HEK293 (cell line): ENCODE measurements around the gene LPIN2.

Source experiments
- CTCF ChIP-seq: fragments of 450-650 bp; formaldehyde crosslinking; IDR thresholded peaks from 2 replicates; pipeline ENCODE4 v1.5.1; 2016; ENCODE audit warnings: missing biosample characterization, missing genetic modification characterization
- KLF7 ChIP-seq: fragments of 450-650 bp; formaldehyde crosslinking; IDR thresholded peaks from 2 replicates; pipeline ENCODE4 v1.5.1; 2016; ENCODE audit warnings: missing biosample characterization, missing genetic modification characterization, borderline replicate concordance
- PRDM1 ChIP-seq: fragments of 450-650 bp; formaldehyde crosslinking; IDR thresholded peaks from 2 replicates; pipeline ENCODE4; 2016; ENCODE audit warnings: missing biosample characterization, missing genetic modification characterization
- RBAK ChIP-seq: fragments of 450-650 bp; formaldehyde crosslinking; IDR thresholded peaks from 2 replicates; pipeline ENCODE4 v1.5.1; 2016; ENCODE audit warnings: missing biosample characterization, missing genetic modification characterization
- REPIN1 ChIP-seq: fragments of 450-650 bp; formaldehyde crosslinking; IDR thresholded peaks from 2 replicates; pipeline ENCODE4 v1.5.1; 2017; ENCODE audit warnings: missing biosample characterization, missing genetic modification characterization, low read depth
- REST ChIP-seq: fragments of 450-650 bp; formaldehyde crosslinking; IDR thresholded peaks from 2 replicates; pipeline ENCODE4 v1.5.1; 2016; ENCODE audit warnings: missing biosample characterization, missing genetic modification characterization
- ZBTB17 ChIP-seq: fragments of 450-650 bp; formaldehyde crosslinking; IDR thresholded peaks from 2 replicates; pipeline ENCODE4 v1.5.1; 2016; ENCODE audit warnings: missing biosample characterization, missing genetic modification characterization
- ZFP41 ChIP-seq: fragments of 450-650 bp; formaldehyde crosslinking; IDR thresholded peaks from 2 replicates; pipeline ENCODE4 v1.5.1; 2016; ENCODE audit warnings: missing biosample characterization, missing genetic modification characterization, borderline replicate concordance
- ZNF133 ChIP-seq: fragments of 450-650 bp; formaldehyde crosslinking; IDR thresholded peaks from 2 replicates; pipeline ENCODE4 v1.5.1; 2016; ENCODE audit warnings: missing biosample characterization, missing genetic modification characterization
- ZNF138 ChIP-seq: fragments of 450-650 bp; formaldehyde crosslinking; IDR thresholded peaks from 2 replicates; pipeline ENCODE4 v1.5.1; 2016; ENCODE audit warnings: missing biosample characterization, missing genetic modification characterization, borderline replicate concordance
- ZNF18 ChIP-seq: fragments of 450-650 bp; formaldehyde crosslinking; IDR thresholded peaks from 2 replicates; pipeline ENCODE4 v1.5.1; 2016; ENCODE audit warnings: missing biosample characterization, missing genetic modification characterization
- ZNF274 ChIP-seq, 2 experiments: fragments of 200-500 bp in 1 of 2; fragments of 450-650 bp in 1 of 2; sonication (Bioruptor generic) in 1 of 2; formaldehyde crosslinking in 1 of 2; IDR thresholded peaks; 2 replicates each; pipeline versions ENCODE4 v1.5.1 to v1.6.1; 2014 to 2016; ENCODE audit warnings: borderline replicate concordance in 1 of 2, inconsistent platforms in 1 of 2, low read length in 1 of 2, missing biosample characterization in 1 of 2, missing genetic modification characterization in 1 of 2
- ZNF692 ChIP-seq: fragments of 450-650 bp; formaldehyde crosslinking; IDR thresholded peaks from 2 replicates; pipeline ENCODE4 v1.5.1; 2016; ENCODE audit warnings: missing biosample characterization, missing genetic modification characterization

GRCh38 chr18:2978661-2979106 lies 34.3 kb downstream of the LPIN2 start:
- TF ChIP-seq REST (tag by site-specific recombination) (no peak), CTCF (tag by site-specific recombination) (no peak), ZNF138 (tag by site-specific recombination) (no peak), ZNF18 (tag by site-specific recombination) (no peak), REPIN1 (no peak), ZNF692 (tag by site-specific recombination) (no peak), ZBTB17 (tag by site-specific recombination) (no peak), ZNF133 (tag by site-specific recombination) (no peak), RBAK (tag by site-specific recombination) (no peak), KLF7 (tag by site-specific recombination) (no peak), ZNF274 (IDR thresholded peaks at IDR 0.05; ENCODE audit: low read length) (no peak), ZNF274 (tag by site-specific recombination; IDR thresholded peaks at IDR 0.05; ENCODE audit: borderline replicate concordance) (no peak), ZFP41 (no peak), PRDM1 (tag by site-specific recombination) (no peak)
